Bladder microvascular endothelial cell (primary cell): ENCODE measurements around the gene BAHD1. TPM values are rescaled to one million over a fixed set of nuclear protein-coding genes. Genes with fewer than 3 reads are reported as not detected.

Source experiments
- total RNA-seq: library from RNA; depleted of rRNA; stranded (reverse); fragments of >200 nt; gene quantifications from 2 replicates; pipeline ENCODE4 v1.2.3, GENCODE V29; 2014

Gene BAHD1
- total RNA-seq: 6.3 and 12.5 TPM in 2 replicates

DNA sequence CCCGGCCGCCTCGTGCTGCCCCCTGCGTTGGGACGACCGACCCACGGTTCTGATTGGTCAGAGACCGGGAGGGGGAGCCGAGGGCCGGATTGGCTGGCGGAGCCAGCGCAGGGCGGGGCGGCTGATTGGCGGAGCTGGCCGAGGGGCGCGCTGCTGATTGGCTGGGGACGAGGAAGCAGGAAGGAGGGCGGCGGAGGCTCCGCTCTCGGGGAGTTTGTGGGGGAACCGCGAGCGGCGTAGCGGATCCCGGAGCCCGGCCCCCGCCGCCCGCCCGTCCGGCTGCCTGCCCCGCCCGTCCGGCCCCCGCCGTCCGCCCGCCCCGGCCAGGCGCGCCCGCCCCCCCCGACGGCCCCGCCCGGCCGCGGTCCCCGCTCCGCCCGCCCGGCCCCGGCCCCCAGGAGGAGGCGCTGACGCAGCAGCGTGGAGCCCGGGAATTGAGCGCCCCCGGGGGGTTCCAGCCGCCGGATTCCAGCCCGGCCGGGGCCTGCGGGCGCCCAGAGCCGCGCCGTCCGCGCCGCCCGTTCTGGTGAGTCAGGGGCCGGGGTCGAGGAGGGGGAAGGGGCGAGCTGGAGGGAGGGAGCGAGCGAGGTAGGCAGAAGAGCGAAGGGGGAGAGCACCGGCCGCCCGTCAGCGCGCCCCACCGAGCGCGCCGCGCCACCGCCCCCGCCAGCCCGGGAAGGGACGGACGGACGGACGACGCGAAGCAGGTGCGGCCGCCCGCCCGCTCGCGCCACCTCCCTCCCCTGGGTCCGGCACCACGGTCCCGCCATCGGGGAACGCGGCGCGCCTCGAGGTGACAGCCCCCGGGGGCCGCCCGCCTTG, at the start of gene BAHD1:
Gene BAHD1 (plus strand): TSS at position 211 of the 822 bp plus-strand sequence. CDS start 17,512 bp downstream, outside the sequence.

GRCh38 chr15:40405501-40406381, 35.0 kb upstream of the BAHD1 start, which contains the start of gene IVD:
TSS of gene IVD (plus strand) at chr15:40405795. CDS start at chr15:40405828, 33 bp downstream.

GRCh38 chr15:40470423-40471104, 29.8 kb downstream of the BAHD1 start, which contains the start of gene CHST14:
TSS of gene CHST14 (plus strand) at chr15:40470984. CDS start at chr15:40471214, 230 bp downstream.

Other genes starting within 250 kb of the BAHD1 start
- gene PAK6, start 201.9 kb upstream of the BAHD1 start, total RNA-seq: not detected in 2 replicates
- not detected in 2 replicates for gene ANKRD63, start 157.9 kb upstream of the BAHD1 start, total RNA-seq
- 0.13 and 0.16 TPM in 2 replicates for gene PLCB2, start 133.0 kb upstream of the BAHD1 start, total RNA-seq
- gene INAFM2, start 117.3 kb upstream of the BAHD1 start, total RNA-seq: 7.6 and 9.9 TPM in 2 replicates
- 10.8 and 36.9 TPM in 2 replicates for gene CCDC9B, start 100.0 kb upstream of the BAHD1 start, total RNA-seq
- gene PHGR1, start 89.9 kb upstream of the BAHD1 start, total RNA-seq: not detected in 2 replicates
- under 0.01 and 0.38 TPM in 2 replicates for gene DISP2, start 82.7 kb upstream of the BAHD1 start, total RNA-seq
- 29.6 and 41.0 TPM in 2 replicates for gene KNSTRN, start 58.2 kb upstream of the BAHD1 start, total RNA-seq
- 23.2 and 57.6 TPM in 2 replicates for gene IVD, start 35.2 kb upstream of the BAHD1 start, total RNA-seq
- gene CHST14, start 30.0 kb downstream of the BAHD1 start, total RNA-seq: 6.0 and 12.2 TPM in 2 replicates
- 10.8 and 13.2 TPM in 2 replicates for gene CCDC32, start 124.1 kb downstream of the BAHD1 start, total RNA-seq
- gene RPUSD2, start 128.3 kb downstream of the BAHD1 start, total RNA-seq: 12.0 and 13.8 TPM in 2 replicates
- gene KNL1, start 153.3 kb downstream of the BAHD1 start, total RNA-seq: 13.5 and 16.5 TPM in 2 replicates